GM21528 (cell line): ENCODE data around the gene CAPN7.
A peak's percentile ranks its signal among the peaks of the same experiment; 100 is the strongest.

Source experiments
- ATAC-seq: cut with Tn5 transposase; IDR thresholded peaks from one replicate; pipeline ENCODE4 v1.9.1; 2021; ENCODE audit warnings: mild to moderate bottlenecking, moderate library complexity; ENCODE audit not compliant: unreplicated experiment, low FRiP score

The CAPN7 gene

GRCh38 chr3:15198686-15199085 lies 7.4 kb upstream of the CAPN7 start:
- ATAC-seq, result no peak

GRCh38 chr3:15199493-15200105 lies 6.4 kb upstream of the CAPN7 start:
- no peak for ATAC-seq

- no peak for ATAC-seq
Measured at GRCh38 chr3:15204005-15204404, 2.0 kb upstream of the CAPN7 start.

DNA sequence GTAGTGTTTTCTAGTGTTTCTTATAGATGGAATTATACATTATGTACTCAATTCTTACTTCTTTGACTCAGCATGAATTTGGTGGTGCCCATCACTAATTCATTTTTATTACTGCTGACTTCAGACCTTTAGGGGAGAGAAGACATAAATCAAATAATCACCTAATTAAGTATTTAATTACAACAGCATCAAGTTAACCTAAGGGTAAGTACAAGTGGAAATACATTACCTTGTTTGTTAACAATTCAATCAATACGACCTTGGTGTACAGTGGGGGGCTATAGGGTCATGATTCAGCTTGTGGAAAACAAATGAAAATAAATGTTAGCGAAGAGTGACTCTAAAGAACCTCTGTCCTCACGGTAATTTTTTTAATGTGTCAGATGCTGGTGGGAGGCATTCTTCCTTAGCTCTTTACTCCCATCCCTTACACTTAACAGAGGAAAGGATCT lies 538 bp upstream of the CAPN7 start:
- no peak for ATAC-seq

- peak; percentile 35 for ATAC-seq
Measured at GRCh38 chr3:15206662-15207576, 873 bp downstream of the CAPN7 start.

- ATAC-seq, result no peak
Measured at GRCh38 chr3:15207836-15208504, 1.9 kb downstream of the CAPN7 start.

- ATAC-seq, result no peak
Measured at GRCh38 chr3:15211937-15212336, 5.9 kb downstream of the CAPN7 start.

GRCh38 chr3:15214758-15215157 lies 8.7 kb downstream of the CAPN7 start:
- ATAC-seq, result no peak

DNA sequence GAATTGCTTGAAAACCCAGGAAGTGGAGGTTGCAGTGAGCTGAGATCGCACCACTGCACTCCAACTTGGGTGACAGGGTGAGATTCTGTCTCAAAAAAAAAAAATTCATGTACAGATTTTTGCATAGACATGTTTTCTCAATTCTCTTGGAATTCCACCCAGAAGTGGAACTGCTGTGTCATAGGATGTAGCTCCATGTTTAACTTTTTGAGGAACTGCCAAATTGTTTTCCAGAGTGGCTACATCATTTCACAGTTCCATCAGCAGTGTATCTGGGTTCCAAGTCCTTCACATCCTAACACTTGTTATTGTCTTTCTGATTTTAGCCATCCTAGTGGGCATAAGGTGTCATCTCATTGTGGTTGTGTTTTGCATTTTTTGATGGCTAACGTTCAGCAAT lies 9.9 kb downstream of the CAPN7 start:
- ATAC-seq, result no peak

- no peak for ATAC-seq
Measured at GRCh38 chr3:15216501-15216900, 10.5 kb downstream of the CAPN7 start.

DNA sequence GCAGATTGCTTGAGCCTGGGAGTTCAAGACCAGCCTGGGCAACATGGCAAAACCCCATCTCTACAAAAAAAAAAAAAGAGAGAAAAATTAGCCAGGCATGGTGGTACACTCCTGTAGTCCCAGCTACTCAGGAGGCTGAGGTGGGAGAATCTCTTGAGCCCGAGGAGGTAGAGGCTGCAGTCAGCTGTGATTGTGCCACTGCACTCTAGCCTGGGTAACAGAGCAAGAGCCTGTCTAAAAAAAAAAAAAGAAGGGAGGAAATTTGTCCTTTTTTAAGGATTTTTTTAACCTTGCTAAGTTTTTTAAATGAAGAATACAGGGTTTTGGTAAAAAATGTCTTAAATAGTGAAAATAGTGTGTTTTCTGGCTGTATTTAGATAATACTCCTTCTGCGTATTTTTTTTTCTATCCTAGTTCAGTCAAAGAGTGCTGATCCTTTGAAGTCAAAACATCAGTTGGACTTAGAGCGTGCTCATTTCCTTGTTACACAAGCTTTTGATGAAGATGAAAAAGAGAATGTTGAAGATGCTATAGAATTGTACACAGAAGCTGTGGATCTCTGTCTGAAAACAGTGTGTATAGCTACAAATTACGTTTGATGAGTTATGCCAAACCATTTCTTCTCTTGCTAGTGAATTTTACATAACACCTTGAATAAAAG lies 11.1 kb downstream of the CAPN7 start:
- ATAC-seq, result no peak

DNA sequence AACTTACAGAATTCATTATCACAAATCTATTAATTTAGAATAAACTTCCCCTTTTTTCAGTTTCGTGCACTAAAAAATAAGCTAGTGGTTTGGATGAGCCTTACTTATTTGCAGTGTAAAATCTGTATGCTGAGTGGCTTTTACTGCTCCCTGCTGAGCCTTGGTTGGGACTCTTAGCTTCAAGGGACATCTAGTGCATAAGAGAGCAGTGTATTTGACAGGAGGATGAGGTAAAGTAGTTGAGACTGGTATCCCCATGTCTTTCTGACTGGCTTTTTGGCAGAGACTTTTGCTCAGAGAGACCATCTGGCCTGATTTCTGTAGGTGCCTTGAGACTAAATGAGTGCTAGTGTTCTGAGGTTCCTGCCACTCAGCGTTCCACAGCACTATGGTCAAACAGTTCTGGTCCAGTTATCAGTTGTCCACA lies 11.8 kb downstream of the CAPN7 start:
- ATAC-seq, result no peak

DNA sequence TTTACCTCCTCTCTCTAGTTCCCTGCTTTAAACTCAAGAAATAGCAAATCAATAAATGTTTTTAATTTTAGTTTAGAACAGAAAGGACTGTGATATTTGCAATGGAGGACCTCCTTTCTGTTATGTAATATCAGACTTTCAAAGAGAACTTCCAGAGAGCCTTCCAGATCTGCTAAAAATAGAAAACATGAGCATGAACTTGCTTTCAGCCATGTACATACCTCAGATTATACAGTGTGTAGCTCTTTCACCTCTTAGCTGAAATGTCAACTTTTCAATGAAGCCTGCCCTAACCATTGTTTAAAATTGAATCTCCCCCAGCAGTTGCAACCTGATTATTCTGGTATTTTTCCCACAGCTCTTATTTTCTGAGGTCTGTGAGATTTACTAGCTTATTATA lies 12.6 kb downstream of the CAPN7 start:
- no peak for ATAC-seq

GRCh38 chr3:15220056-15220455 lies 14.0 kb downstream of the CAPN7 start:
- no peak for ATAC-seq

DNA sequence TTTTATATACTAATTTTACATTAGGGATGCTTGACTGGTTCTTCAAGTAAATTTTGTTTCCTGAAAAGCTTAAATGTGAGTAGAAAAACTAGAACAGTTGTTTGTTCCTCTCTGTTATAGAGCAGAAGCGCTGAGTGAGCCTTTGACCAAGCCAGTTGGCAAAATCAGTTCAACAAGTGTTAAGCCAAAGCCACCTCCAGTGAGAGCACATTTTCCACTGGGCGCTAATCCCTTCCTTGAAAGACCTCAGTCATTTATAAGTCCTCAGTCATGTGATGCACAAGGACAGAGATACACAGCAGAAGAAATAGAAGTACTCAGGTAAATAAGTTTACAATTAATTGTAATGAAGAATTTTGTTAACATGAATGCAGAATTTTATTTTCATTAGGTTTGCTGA lies 14.6 kb downstream of the CAPN7 start:
- ATAC-seq, result no peak

- no peak for ATAC-seq
Measured at GRCh38 chr3:15221574-15222217, 15.7 kb downstream of the CAPN7 start.

GRCh38 chr3:15223685-15224572 lies 17.9 kb downstream of the CAPN7 start:
- no peak for ATAC-seq

DNA sequence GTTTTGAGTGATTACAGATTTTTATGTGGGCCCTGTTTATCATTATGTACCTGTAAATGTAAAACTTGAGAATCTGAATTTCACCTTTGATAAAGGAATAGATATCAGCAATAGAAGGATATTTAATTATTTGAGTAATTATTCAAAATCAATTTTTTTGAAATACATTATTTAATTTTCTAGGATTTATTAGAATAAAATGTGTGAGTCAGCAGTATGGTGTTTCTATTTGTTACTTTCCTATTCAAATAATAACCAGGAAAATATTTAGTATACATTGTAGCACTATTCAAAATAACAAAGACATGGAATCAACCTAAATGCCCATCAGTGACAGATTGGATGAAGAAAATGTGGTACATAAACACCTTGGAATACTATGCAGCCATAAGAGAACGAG lies 22.1 kb downstream of the CAPN7 start:
- ATAC-seq, result no peak

DNA sequence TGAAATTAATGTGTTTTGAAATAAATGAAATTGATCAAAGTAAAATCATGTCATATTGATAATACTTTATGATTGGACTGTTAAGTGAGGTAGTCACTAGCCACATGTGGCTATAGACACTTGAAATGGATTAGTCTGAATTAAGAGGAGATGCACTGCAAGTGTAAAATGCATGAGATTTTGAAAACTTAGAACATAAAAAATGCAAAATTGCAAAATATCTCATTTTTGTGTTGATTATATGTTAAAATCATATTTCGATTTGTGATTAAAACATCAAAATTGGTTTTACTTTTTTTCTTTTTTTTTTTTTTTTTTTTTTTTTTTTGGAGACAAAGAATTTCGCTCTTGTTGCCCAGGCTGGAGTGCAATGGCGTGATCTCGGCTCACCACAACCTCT lies 23.2 kb downstream of the CAPN7 start:
- no peak for ATAC-seq
